HG03442 (cell line): ENCODE data around the gene CCHCR1.

Experiments
- ATAC-seq: cut with Tn5 transposase; IDR thresholded peaks from one replicate; pipeline ENCODE4 v1.9.1; 2021; ENCODE audit warnings: mild to moderate bottlenecking, moderate library complexity; ENCODE audit not compliant: unreplicated experiment

Gene CCHCR1

GRCh38 chr6:31132806-31133205 is 24.8 kb downstream of the CCHCR1 start:
- no peak for ATAC-seq

- ATAC-seq, result no peak
Observed at GRCh38 chr6:31131595-31131994, 26.0 kb downstream of the CCHCR1 start.

GRCh38 chr6:31130751-31131150 is 26.9 kb downstream of the CCHCR1 start:
- ATAC-seq, result no peak

- ATAC-seq, result no peak
Observed at GRCh38 chr6:31129130-31129529, 28.5 kb downstream of the CCHCR1 start.

GRCh38 chr6:31128093-31128676 is 29.4 kb downstream of the CCHCR1 start:
- no peak for ATAC-seq

GRCh38 chr6:31126396-31127175 is 31.0 kb downstream of the CCHCR1 start:
- ATAC-seq, result no peak

- ATAC-seq, result no peak
Observed at GRCh38 chr6:31125586-31126363, 31.8 kb downstream of the CCHCR1 start.

GRCh38 chr6:31125162-31125561 is 32.4 kb downstream of the CCHCR1 start:
- ATAC-seq, result no peak

- ATAC-seq, result no peak
Observed at GRCh38 chr6:31122791-31123706, 34.6 kb downstream of the CCHCR1 start.

GRCh38 chr6:31121131-31121790 is 36.3 kb downstream of the CCHCR1 start:
- ATAC-seq, result no peak

- no peak for ATAC-seq
Observed at GRCh38 chr6:31120151-31120915, 37.3 kb downstream of the CCHCR1 start, which contains the start of gene CDSN. Gene CDSN, minus strand, starts transcription at chr6:31120446. Its CDS starts 27 bp downstream, at chr6:31120419.

- ATAC-seq, result no peak
Observed at GRCh38 chr6:31118178-31118577, 39.4 kb downstream of the CCHCR1 start.

- no peak for ATAC-seq
Observed at GRCh38 chr6:31116661-31117385, 40.8 kb downstream of the CCHCR1 start.

GRCh38 chr6:31115941-31116560 is 41.6 kb downstream of the CCHCR1 start:
- ATAC-seq, result no peak

- no peak for ATAC-seq
Observed at GRCh38 chr6:31114970-31115849, 42.4 kb downstream of the CCHCR1 start.

GRCh38 chr6:31114541-31114878 is 43.1 kb downstream of the CCHCR1 start, which contains the start of gene PSORS1C1:
Gene PSORS1C1, plus strand, starts transcription at chr6:31114800. Its CDS starts 14,833 bp downstream, at chr6:31129633.
- no peak for ATAC-seq

GRCh38 chr6:31113861-31114540 is 43.6 kb downstream of the CCHCR1 start:
- ATAC-seq, result no peak
